ENCODE data around the gene MACROH2A1. TPM values are rescaled to one million over a fixed set of nuclear protein-coding genes. Genes with fewer than 3 reads are reported as not detected.

Gene MACROH2A1
- polyA plus RNA-seq, 1 experiment, result 129 TPM

DNA sequence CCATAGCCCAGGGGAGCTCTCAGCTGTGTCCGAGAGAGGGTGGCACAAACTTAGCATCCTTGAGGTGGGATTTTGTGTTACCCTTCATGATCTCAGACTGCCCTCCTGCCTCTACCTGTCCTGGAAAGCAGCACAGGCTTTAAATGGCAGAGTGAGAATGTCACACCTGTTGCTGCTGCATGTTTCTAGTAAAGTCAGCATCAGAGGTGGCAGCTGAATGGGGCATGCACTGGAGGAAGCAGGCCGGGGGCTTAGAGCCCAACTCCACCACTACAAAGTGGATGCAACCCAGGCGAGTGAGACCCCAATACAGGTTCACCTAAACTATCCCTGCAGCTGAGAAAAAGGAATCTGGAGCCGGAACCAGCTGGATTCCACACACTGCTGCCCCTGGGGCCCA lies 51.6 kb downstream of the MACROH2A1 start:
- ChIA-PET POLR2A (no interaction called here), CTCF (no interaction called here)

DNA sequence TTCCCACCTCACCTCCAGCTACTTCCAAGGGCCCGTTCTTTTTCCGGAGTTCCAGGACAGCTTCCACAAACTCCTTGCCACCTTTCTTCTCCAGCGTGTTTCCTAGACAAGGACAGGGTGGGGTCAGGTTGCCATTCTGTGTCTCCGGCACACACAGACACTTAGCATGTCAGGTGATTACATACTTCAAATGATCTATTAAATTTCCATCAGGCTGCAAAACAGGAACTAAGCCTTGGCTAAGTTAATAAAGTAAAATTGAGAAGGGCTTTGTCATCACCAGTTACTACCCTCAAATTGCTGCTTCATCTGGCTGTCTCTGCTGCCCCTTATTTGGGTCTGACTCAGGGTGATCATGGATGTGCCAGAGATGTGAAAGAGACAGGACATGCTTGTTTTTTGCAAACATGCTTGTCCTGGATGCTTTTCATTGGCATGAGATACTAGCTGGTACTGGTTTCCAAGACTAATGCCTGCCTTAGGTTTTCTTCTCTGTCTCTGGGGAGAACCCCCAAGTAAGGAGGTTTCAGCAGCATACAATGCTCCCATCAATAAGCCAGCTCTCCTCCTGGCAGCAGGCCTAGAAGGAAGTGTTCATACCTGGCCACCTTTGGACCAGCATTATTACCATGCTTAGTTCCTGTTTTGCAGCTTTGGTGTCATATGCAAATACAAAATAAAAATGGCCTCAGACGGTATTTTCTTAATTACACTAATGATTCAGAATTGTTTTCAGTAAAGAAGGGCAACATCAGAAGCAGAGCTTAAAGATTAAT lies 52.9 kb downstream of the MACROH2A1 start:
- CTCF ChIA-PET, result no interaction called here
- DNase-seq (ENCODE audit: low read depth, low spot score), result no peak
- Histone ChIP-seq H3K27me3 (ENCODE audit: control insufficient read depth, insufficient read depth, low read length) (no peaks in the 10 kb centered on the region), H3K9me3 (ENCODE audit: control insufficient read depth, insufficient read depth, low read length) (no peaks in the 10 kb centered on the region), H3K4me3 (ENCODE audit: low read depth, low read length) (no peak overlapping the region), H3K27ac (ENCODE audit: low read depth, low read length) (no peak overlapping the region)
- TF ChIP-seq, protein P1, sequence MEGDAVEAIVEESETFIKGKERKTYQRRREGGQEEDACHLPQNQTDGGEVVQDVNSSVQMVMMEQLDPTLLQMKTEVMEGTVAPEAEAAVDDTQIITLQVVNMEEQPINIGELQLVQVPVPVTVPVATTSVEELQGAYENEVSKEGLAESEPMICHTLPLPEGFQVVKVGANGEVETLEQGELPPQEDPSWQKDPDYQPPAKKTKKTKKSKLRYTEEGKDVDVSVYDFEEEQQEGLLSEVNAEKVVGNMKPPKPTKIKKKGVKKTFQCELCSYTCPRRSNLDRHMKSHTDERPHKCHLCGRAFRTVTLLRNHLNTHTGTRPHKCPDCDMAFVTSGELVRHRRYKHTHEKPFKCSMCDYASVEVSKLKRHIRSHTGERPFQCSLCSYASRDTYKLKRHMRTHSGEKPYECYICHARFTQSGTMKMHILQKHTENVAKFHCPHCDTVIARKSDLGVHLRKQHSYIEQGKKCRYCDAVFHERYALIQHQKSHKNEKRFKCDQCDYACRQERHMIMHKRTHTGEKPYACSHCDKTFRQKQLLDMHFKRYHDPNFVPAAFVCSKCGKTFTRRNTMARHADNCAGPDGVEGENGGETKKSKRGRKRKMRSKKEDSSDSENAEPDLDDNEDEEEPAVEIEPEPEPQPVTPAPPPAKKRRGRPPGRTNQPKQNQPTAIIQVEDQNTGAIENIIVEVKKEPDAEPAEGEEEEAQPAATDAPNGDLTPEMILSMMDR (IDR thresholded peaks at IDR 0.05; ENCODE audit: low read depth, low read length), result no peak
- POLR2A ChIA-PET, result no interaction called here

More for the DNA sequence above, 51.6 kb downstream of the MACROH2A1 start:
- TF ChIP-seq, protein P1 (IDR thresholded peaks at IDR 0.05; ENCODE audit: low read depth, low read length), result no peak
- Histone ChIP-seq H3K9me3 (ENCODE audit: control insufficient read depth, insufficient read depth, low read length) (no peaks in the 10 kb centered on the region), H3K27me3 (ENCODE audit: control insufficient read depth, insufficient read depth, low read length) (no peaks in the 10 kb centered on the region), H3K27ac (ENCODE audit: low read depth, low read length) (no peak overlapping the region), H3K4me3 (ENCODE audit: low read depth, low read length) (no peak overlapping the region)
- DNase-seq (ENCODE audit: low read depth, low spot score), result no peak

DNA sequence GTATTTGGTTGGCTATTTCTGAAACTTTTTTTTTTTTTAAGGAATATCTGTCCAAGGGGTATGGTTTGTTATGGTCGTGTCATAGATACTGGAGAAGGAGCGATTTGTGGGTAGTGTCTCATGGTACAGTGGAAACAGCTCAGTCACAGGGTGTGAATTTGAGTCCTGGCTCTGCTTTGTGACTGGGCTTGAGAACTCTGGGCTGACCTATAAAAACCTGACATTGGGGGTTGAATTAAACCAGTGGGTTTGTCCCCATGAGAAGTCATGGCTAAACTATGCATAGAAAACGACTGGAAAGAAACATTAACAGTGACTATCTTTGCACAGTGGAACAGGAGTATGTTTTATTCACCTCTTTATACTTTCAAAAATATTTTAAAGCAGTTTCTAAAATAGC lies 54.7 kb downstream of the MACROH2A1 start:
- no peak for DNase-seq (ENCODE audit: low read depth, low spot score)
- Histone ChIP-seq H3K27me3 (ENCODE audit: control insufficient read depth, insufficient read depth, low read length) (no peaks in the 10 kb centered on the region), H3K9me3 (ENCODE audit: control insufficient read depth, insufficient read depth, low read length) (no peaks in the 10 kb centered on the region), H3K27ac (ENCODE audit: low read depth, low read length) (no peak overlapping the region), H3K4me3 (ENCODE audit: low read depth, low read length) (no peak overlapping the region)
- TF ChIP-seq, protein P1 (IDR thresholded peaks at IDR 0.05; ENCODE audit: low read depth, low read length), result no peak
- POLR2A ChIA-PET, result interaction anchor here (0.7 kb wide), 1 partner anchor 238 kb away, joined by 7 read pairs; no protein-coding TSS in a partner anchor
- CTCF ChIA-PET, result interaction anchor here (1.1 kb wide), 1 partner anchor 12 kb away, joined by 6 read pairs; no protein-coding TSS in a partner anchor

DNA sequence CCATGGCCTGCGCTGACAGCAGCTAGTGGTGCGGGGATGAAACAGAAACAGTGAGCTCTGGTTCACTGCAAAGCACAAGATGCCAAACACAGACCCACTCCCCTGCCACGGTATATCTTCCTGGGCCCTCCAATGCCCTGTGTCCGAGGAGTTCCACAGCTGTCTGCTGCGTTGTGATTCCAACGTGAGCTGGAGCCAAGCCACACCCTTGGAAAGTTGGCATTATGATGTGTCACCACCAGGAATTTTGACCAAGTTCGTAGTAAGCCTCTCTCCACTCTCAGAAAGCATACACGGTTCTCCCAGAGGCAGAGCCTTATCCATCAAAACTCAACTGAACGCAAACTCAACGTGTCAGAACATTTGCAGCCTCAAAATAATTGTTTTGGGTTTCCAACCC lies 55.6 kb downstream of the MACROH2A1 start:
- CTCF ChIA-PET, result interaction anchor here (1.1 kb wide), 2 partner anchors 11 to 82 kb away, joined by 5 to 6 read pairs; no protein-coding TSS in a partner anchor
- DNase-seq (ENCODE audit: low read depth, low spot score), result no peak
- H3K27me3 ChIP-seq (ENCODE audit: control insufficient read depth, insufficient read depth, low read length), result no peaks in the 10 kb centered on the region
- H3K4me3 ChIP-seq (ENCODE audit: low read depth, low read length), result no peak overlapping the region
- H3K9me3 ChIP-seq (ENCODE audit: control insufficient read depth, insufficient read depth, low read length), result no peaks in the 10 kb centered on the region
- TF ChIP-seq, protein P1 (IDR thresholded peaks at IDR 0.05; ENCODE audit: low read depth, low read length), result no peak
- no peak overlapping the region for H3K27ac ChIP-seq (ENCODE audit: low read depth, low read length)
- POLR2A ChIA-PET, result no interaction called here

DNA sequence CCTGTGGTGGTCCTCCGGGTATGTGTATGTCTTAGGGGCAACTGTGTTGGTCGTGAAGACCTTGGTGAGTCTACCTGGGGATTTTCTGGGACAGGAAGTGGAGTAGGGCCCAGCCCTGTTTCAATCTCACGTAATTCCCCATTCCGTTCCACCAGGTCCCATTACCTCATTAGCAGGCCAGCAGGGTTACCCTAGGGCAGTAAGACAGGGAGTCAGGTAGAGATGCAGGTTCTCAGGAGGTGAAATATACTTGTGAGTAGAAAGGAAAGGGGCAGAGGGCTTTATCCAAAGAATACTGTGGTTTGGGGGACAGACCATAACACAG lies 56.5 kb downstream of the MACROH2A1 start:
- POLR2A ChIA-PET, result no interaction called here
- no peak overlapping the region for H3K27ac ChIP-seq (ENCODE audit: low read depth, low read length)
- TF ChIP-seq, protein P1 (IDR thresholded peaks at IDR 0.05; ENCODE audit: low read depth, low read length), result no peak
- no peak overlapping the region for H3K4me3 ChIP-seq (ENCODE audit: low read depth, low read length)
- H3K9me3 ChIP-seq (ENCODE audit: control insufficient read depth, insufficient read depth, low read length), result no peaks in the 10 kb centered on the region
- H3K27me3 ChIP-seq (ENCODE audit: control insufficient read depth, insufficient read depth, low read length), result no peaks in the 10 kb centered on the region
- CTCF ChIA-PET, result interaction anchor here (0.6 kb wide), 1 partner anchor 9 kb away, joined by 5 read pairs; no protein-coding TSS in a partner anchor
- DNase-seq (ENCODE audit: low read depth, low spot score), result no peak

Data from AG04450 (cell line).